ENCODE measurements around the gene CLEC18A. TPM values are rescaled to one million over a fixed set of nuclear protein-coding genes. Genes with fewer than 3 reads are reported as not detected.
"Not testable (repeated sequence)": the region's sequence is repeated elsewhere in the genome, so short reads cannot be mapped to it uniquely, and the experiment has no call there.

The CLEC18A gene
- 2.2 and 2.5 TPM in 2 replicates for total RNA-seq
- 0.54 TPM for total RNA-seq (2013)
- polyA plus RNA-seq = 0.52 and 1.3 TPM in 2 replicates
- 0.51 and 3.1 TPM in 2 replicates for polyA minus RNA-seq

- H3K27me3 ChIP-seq (replicated peaks in 1 of 4; ENCODE audit: control extremely low read depth in 1 of 4, control insufficient read depth in 3 of 4, insufficient read depth in 4 of 4, low read length in 3 of 4); POLR2A ChIA-PET; H3K4me3 ChIP-seq (ENCODE audit: control extremely low read depth in 1 of 5, extremely low read depth in 1 of 5, insufficient read depth in 1 of 5, low read depth in 2 of 5, low read length in 4 of 5); ATAC-seq (ENCODE audit: low read depth); H3K9me3 Mint-ChIP-seq (ENCODE audit: insufficient read depth); H3K27ac Mint-ChIP-seq; H3K27ac ChIP-seq (ENCODE audit: low read length in 2 of 2); H3K4me3 Mint-ChIP-seq; intact Hi-C loops (cut with micrococcal nuclease); H3K27me3 Mint-ChIP-seq; DNase-seq; H3K4me1 ChIP-seq (ENCODE audit: control insufficient read depth in 2 of 2, insufficient read depth in 2 of 2, low read length in 2 of 2); H3K79me2 ChIP-seq (ENCODE audit: control insufficient read depth, insufficient read depth, low read length); H3K36me3 ChIP-seq (replicated peaks in 1 of 2; ENCODE audit: control extremely low read depth in 1 of 2, control insufficient read depth in 1 of 2, extremely low read depth in 1 of 2, insufficient read depth in 2 of 2, low read length in 1 of 2); H2AFZ ChIP-seq (ENCODE audit: insufficient read depth, low read depth, low read length, poor library complexity, severe bottlenecking); H3K9ac ChIP-seq (ENCODE audit: low read length); H3K4me2 ChIP-seq (replicated peaks; ENCODE audit: low read depth, low read length, poor library complexity, severe bottlenecking); H3K9me3 ChIP-seq (ENCODE audit: control extremely low read depth in 1 of 3, control insufficient read depth in 2 of 3, insufficient read depth in 1 of 3, low read length in 2 of 3); H4K20me1 ChIP-seq (ENCODE audit: control insufficient read depth, insufficient read depth, low read length, poor library complexity, severe bottlenecking); CTCF ChIA-PET; H3K4me1 Mint-ChIP-seq: not testable (repeated sequence)
- no CpG with 5 or more reads among the region's 26 CpGs for WGBS (ENCODE audit: insufficient coverage)
Measured at GRCh38 chr16:69951017-69951671, at the start of gene CLEC18A. TSS of gene CLEC18A (plus strand) at chr16:69951334. CDS start at chr16:69951367, 33 bp downstream.

DNA sequence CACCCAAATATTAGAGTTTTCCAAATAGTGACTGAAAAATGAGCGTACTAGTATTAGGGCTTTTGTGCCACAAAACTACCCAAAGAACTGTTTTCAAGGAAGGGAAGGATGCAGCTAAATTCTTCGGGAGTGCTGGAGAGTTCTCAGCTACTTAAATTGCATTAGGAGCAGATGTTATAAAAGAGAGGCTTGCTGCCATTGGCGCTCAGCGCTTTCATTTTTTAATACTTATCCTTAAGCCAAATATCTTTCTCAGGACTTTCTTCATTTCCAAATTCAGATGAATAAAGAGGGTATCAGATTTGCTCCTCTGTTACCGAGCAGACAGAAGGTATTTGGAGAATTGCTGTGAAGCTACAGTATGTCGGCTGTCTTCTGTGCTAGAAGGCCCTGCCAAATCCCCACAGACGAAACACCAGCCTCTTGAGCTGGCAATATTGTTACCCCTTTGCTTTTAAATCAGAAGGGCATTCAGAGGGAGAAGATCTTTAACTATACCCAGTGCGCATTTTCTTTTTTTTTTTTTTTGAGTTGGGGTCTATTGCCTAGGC is 47.2 kb upstream of the CLEC18A start:
- no peaks in the 10 kb centered on the region for H3K9me3 ChIP-seq (ENCODE audit: control extremely low read depth in 1 of 3, control insufficient read depth in 2 of 3, insufficient read depth in 1 of 3, low read length in 2 of 3)
- H3K27me3 Mint-ChIP-seq = no peaks in the 10 kb centered on the region
- no peak overlapping the region for H3K27ac ChIP-seq (ENCODE audit: low read length in 2 of 2)
- POLR2A ChIA-PET = no interaction called here
- H3K4me3 Mint-ChIP-seq = no peak overlapping the region
- no peak for DNase-seq
- no peaks in the 10 kb centered on the region for H4K20me1 ChIP-seq (ENCODE audit: control insufficient read depth, insufficient read depth, low read length, poor library complexity, severe bottlenecking)
- no peak overlapping the region for H3K27ac Mint-ChIP-seq
- peaks cover 17 to 30% of the 10 kb centered on the region in 2 experiments for H3K36me3 ChIP-seq (replicated peaks in 1 of 2; ENCODE audit: control extremely low read depth in 1 of 2, control insufficient read depth in 1 of 2, extremely low read depth in 1 of 2, insufficient read depth in 2 of 2, low read length in 1 of 2)
- no peaks in the 10 kb centered on the region for H3K27me3 ChIP-seq (replicated peaks in 1 of 4; ENCODE audit: control extremely low read depth in 1 of 4, control insufficient read depth in 3 of 4, insufficient read depth in 4 of 4, low read length in 3 of 4)
- 93% methylated on average over 4 of the region's 8 CpGs for WGBS (ENCODE audit: insufficient coverage)
- no peaks in the 10 kb centered on the region for H3K4me1 Mint-ChIP-seq
- no peak overlapping the region for H2AFZ ChIP-seq (ENCODE audit: insufficient read depth, low read depth, low read length, poor library complexity, severe bottlenecking)
- no peak overlapping the region for H3K4me2 ChIP-seq (replicated peaks; ENCODE audit: low read depth, low read length, poor library complexity, severe bottlenecking)
- no peak overlapping the region for H3K9ac ChIP-seq (ENCODE audit: low read length)
- no peaks in the 10 kb centered on the region for H3K4me1 ChIP-seq (ENCODE audit: control insufficient read depth in 2 of 2, insufficient read depth in 2 of 2, low read length in 2 of 2)
- intact Hi-C loops (cut with micrococcal nuclease) = no loop called here
- no peaks in the 10 kb centered on the region for H3K9me3 Mint-ChIP-seq (ENCODE audit: insufficient read depth)
- CTCF ChIA-PET = interaction anchor here (0.7 to 1.5 kb wide), 2 partner anchors 27 to 1507 kb away, joined by 4 to 5 read pairs; no protein-coding TSS in a partner anchor
- H3K79me2 ChIP-seq (ENCODE audit: control insufficient read depth, insufficient read depth, low read length) = no peaks in the 10 kb centered on the region
- H3K4me3 ChIP-seq (ENCODE audit: control extremely low read depth in 1 of 5, extremely low read depth in 1 of 5, insufficient read depth in 1 of 5, low read depth in 2 of 5, low read length in 4 of 5) = no peak overlapping the region
- TF ChIP-seq EZH2 (IDR thresholded peaks at IDR 0.05; ENCODE audit: borderline replicate concordance, insufficient read depth, low read depth, low read length, poor library complexity, severe bottlenecking) (no peak), CTCF (IDR thresholded peaks at IDR 0.05) (no peak)
- no peak for ATAC-seq (ENCODE audit: low read depth)

Measured in B cell (primary cell).